GM12872 (cell line): ENCODE results near the gene CLDN20.

Experiments
- CTCF ChIP-seq: IDR thresholded peaks from 3 replicates; pipeline ENCODE4 v1.5.1; 2011; ENCODE audit warnings: low read depth, mild to moderate bottlenecking, low read length, moderate library complexity; ENCODE audit not compliant: insufficient read depth

Gene CLDN20

GRCh38 chr6:155314773-155315515, 51.1 kb downstream of the CLDN20 start:
- no peak for TF ChIP-seq CTCF

- no peak for TF ChIP-seq CTCF
Measured at GRCh38 chr6:155315516-155315871, 51.7 kb downstream of the CLDN20 start.

- no peak for TF ChIP-seq CTCF
Measured at GRCh38 chr6:155316419-155316818, 52.6 kb downstream of the CLDN20 start.

GRCh38 chr6:155317186-155317585, 53.4 kb downstream of the CLDN20 start:
- no peak for TF ChIP-seq CTCF

- TF ChIP-seq CTCF: no peak
Measured at GRCh38 chr6:155319902-155320301, 56.1 kb downstream of the CLDN20 start.

- TF ChIP-seq CTCF: no peak
Measured at GRCh38 chr6:155324172-155324571, 60.4 kb downstream of the CLDN20 start.

GRCh38 chr6:155324993-155325392, 61.2 kb downstream of the CLDN20 start:
- no peak for TF ChIP-seq CTCF
